Measurements from ENCODE around the gene FOXC1.

The FOXC1 gene

GRCh38 chr6:1609648-1610496 is at the start of gene FOXC1:
Gene FOXC1 (plus strand): TSS chr6:1609915. CDS start chr6:1610446, 531 bp downstream.
- peak; percentile 38 to 50 for DNase-seq

DNA sequence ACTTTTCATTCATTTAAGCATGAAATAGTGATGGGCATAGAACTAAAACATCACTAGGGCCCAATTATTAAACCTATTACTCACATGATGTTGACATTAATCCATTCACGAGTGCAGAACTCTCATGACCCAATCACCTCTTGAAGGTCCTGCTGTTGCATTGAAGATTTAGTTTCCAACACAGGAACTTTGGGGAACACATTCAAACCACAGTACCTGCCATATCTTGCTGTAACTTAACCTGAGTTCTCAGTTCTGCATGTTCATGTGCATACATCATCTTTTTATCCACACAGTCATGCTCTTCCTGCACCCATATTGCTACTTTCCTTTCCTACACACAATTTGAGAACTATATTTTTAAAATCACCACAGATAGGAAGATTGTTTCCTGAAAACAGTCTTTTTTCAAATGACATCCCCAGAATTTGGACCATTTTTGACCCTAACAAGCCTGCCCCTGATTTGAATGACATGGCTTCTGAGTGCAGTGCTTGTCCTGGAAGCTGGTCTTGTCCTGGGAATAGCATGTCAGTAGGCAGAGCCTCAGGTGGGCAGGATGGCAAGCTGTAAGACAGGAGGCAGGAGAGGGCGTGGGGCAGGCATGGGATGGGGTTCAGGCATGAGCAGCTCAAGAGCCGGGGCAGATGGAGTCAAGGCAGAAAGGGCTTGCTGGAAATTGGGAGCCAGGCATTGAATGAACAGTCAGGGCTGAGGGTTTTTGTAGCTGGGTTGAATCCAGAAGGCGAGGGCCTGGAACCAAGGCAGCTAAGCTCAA is 49.2 kb upstream of the FOXC1 start:
- DNase-seq, result no peak

GRCh38 chr6:1561355-1561754 is 48.4 kb upstream of the FOXC1 start:
- no peak for DNase-seq

GRCh38 chr6:1562171-1562955 is 47.4 kb upstream of the FOXC1 start:
- no peak for DNase-seq

- DNase-seq, result no peak
Observed at GRCh38 chr6:1569377-1569776, 40.3 kb upstream of the FOXC1 start.

GRCh38 chr6:1570848-1571247 is 38.9 kb upstream of the FOXC1 start:
- no peak for DNase-seq

- DNase-seq, result no peak
Observed at GRCh38 chr6:1572892-1573291, 36.8 kb upstream of the FOXC1 start.

GRCh38 chr6:1574083-1574761 is 35.5 kb upstream of the FOXC1 start:
- no peak for DNase-seq

GRCh38 chr6:1574890-1575209 is 34.9 kb upstream of the FOXC1 start:
- no peak for DNase-seq

DNA sequence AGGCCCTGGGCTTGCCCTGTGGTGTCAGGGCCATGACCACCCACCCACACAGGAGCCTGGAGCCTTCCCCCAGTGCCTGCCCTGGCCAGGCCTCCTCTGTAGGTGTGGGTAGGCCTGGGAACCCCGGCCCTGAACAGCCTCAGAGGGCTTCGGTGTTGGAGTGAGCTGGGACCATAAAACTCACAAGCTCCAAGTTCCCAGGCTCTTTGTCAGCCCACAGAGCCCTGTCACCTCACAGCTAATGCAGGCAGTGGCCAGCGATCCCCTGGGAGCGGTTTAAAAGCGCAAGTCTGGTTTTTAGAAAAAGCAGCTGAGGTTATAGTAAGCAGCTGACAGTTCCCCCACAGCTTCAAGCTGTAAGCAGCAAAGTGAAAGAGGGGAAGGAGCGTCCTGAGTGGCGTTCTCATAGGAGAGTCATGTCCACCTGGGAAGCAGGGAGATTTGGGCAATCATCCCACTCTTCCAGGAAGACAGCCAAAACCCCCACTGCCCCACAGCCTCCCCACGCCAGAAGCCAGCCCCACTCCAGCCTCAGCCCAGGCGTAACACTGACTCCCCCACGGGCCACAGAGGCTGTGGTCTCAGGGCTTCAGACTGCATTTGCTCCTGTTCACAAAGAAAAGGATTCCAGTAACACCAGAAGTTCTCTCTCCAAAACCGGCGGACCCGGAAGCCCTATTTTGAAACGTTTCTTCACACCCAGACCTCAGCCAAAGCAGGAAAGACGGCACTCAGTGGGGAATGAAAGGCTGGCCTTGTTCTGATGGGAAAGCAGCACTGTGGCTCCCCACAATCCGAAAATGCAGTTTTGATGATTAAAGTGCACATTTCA is 34.3 kb upstream of the FOXC1 start:
- no peak for DNase-seq

DNA sequence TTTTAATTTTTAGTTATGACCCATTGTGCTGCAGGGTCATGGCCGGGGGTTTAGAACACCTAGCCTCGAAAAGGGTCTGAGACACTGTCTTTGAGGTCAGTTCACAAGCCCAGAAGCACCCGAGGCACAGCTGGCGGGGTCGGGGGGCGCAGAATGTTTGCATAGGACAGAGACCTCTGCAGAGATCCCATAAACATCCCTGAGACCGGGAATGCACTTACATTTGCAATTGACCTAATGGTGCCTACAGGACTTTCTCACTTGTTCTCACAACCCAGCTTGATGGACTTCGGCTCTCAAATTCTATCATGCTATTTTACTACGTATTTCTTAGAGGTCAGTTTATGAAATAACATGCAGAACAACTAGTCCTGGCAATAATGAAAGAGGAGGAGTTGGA is 33.5 kb upstream of the FOXC1 start:
- DNase-seq, result no peak

- DNase-seq, result no peak
Observed at GRCh38 chr6:1576711-1577110, 33.0 kb upstream of the FOXC1 start.

- no peak for DNase-seq
Observed at GRCh38 chr6:1577146-1577680, 32.5 kb upstream of the FOXC1 start.

- no peak for DNase-seq
Observed at GRCh38 chr6:1577896-1578745, 31.6 kb upstream of the FOXC1 start.

DNA sequence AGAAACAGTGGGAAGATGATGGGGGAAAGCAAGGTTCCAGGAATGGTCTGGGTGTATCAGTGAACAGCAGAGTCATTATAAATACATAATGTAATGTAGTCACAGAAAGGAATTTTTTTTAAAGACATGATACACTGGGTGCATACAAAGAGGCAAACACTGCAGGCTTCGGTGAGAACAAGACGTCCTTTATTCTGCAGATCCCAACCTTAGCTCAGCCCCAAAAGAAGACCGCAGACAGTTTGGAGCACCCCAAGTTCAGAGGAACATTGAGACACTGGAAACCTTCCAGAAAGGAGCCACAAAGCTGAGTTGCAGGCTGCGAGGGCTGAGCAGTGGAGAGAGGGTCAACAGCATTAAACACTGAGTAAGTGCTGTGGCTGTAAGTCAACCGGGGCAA is 30.6 kb upstream of the FOXC1 start:
- DNase-seq, result no peak

DNA sequence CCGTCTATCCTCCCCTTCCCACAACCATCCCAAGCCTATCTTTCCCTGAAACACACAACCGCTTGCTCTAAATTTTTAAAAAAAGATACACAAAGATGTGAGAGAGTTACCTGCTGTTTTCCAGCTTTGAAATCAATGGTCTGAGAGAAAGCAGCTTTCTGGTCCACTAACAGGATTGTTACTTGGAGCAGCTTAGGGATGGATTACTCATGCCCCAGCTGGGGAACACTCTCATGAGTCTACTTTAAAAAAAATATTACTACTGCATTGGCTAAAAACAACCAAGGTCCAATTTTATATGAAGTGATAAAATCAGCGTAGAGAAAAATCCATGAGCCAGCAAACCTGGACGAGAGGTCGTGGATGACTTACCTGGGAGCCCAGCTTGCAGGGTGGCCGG is 29.6 kb upstream of the FOXC1 start:
- no peak for DNase-seq

GRCh38 chr6:1580585-1580984 is 29.1 kb upstream of the FOXC1 start:
- DNase-seq, result no peak

GRCh38 chr6:1581120-1581991 is 28.4 kb upstream of the FOXC1 start:
- no peak for DNase-seq

DNA sequence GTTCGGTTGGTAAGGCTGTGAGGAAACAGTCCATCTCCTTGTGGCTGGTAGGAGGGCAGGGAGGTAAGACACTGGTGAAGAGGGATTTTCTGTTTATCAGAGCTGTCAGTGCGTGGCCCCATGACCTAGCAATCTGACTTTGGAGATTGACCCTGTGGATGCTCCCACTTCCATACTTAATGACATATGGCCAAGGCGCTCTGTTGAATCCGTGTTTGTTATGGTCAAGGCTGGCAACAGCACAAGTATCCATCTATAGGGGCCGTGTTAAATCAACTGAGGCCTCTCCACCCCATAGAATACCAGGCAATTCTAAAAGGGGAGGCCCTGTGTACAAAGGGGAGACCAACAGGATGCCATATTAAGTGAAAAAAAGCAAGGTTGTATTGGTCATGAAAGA is 25.6 kb upstream of the FOXC1 start:
- DNase-seq, result no peak

Data from CD4-positive, alpha-beta T cell treated with Interferon alpha-2 for 1 hour (primary cell).